GM19035 (cell line): Measurements from ENCODE around the gene NEK7.
A peak's percentile ranks its signal among the peaks of the same experiment; 100 is the strongest.

Source experiments
- ATAC-seq: cut with Tn5 transposase; IDR thresholded peaks from one replicate; pipeline ENCODE4 v1.9.1; 2021; ENCODE audit not compliant: unreplicated experiment

The NEK7 gene

GRCh38 chr1:198141668-198142351 is 15.0 kb upstream of the NEK7 start:
- no peak for ATAC-seq

- ATAC-seq, result peak; percentile 63
These were observed 13.0 kb upstream of the NEK7 start for GRCh38 chr1:198143797-198144196.

- no peak for ATAC-seq
These were observed 9.6 kb upstream of the NEK7 start for GRCh38 chr1:198147216-198147615.

GRCh38 chr1:198150369-198150768 is 6.4 kb upstream of the NEK7 start:
- ATAC-seq, result no peak

GRCh38 chr1:198151688-198152087 is 5.1 kb upstream of the NEK7 start:
- no peak for ATAC-seq

GRCh38 chr1:198153103-198153502 is 3.7 kb upstream of the NEK7 start:
- no peak for ATAC-seq

- no peak for ATAC-seq
These were observed 3.0 kb upstream of the NEK7 start for GRCh38 chr1:198153804-198154203.

GRCh38 chr1:198155253-198155652 is 1.5 kb upstream of the NEK7 start:
- no peak for ATAC-seq

GRCh38 chr1:198156111-198156744 is 570 bp upstream of the NEK7 start:
- peak; percentile 25 for ATAC-seq

GRCh38 chr1:198157241-198157846 is 546 bp downstream of the NEK7 start:
- peak; percentile 50 for ATAC-seq

GRCh38 chr1:198157847-198158725 is 1.3 kb downstream of the NEK7 start:
- ATAC-seq, result no peak

- peak; percentile 66 for ATAC-seq
These were observed 2.2 kb downstream of the NEK7 start for GRCh38 chr1:198158735-198159589.

GRCh38 chr1:198160222-198160621 is 3.4 kb downstream of the NEK7 start:
- ATAC-seq, result no peak

GRCh38 chr1:198160946-198161614 is 4.3 kb downstream of the NEK7 start:
- ATAC-seq, result no peak

- no peak for ATAC-seq
These were observed 4.9 kb downstream of the NEK7 start for GRCh38 chr1:198161718-198162090.

GRCh38 chr1:198162091-198162767 is 5.4 kb downstream of the NEK7 start:
- ATAC-seq, result peak; percentile 18

GRCh38 chr1:198165927-198166647 is 9.3 kb downstream of the NEK7 start:
- no peak for ATAC-seq

- no peak for ATAC-seq
These were observed 10.1 kb downstream of the NEK7 start for GRCh38 chr1:198166900-198167299.

- ATAC-seq, result peak; percentile 58
These were observed 10.7 kb downstream of the NEK7 start for GRCh38 chr1:198167436-198167934.
